GM23338 (cell line): ENCODE measurements around the gene FSIP1. TPM values are rescaled to one million over a fixed set of nuclear protein-coding genes. Genes with fewer than 3 reads are reported as not detected.

Experiments used
- ATAC-seq: fragments of 200-7000 bp; cut with Tn5 transposase; 3 replicates; pipeline ENCODE4 v1.9.1; 2020
- DNase-seq: peaks from one replicate; pipeline ENCODE4 v3.0.0-alpha.2; 2015; ENCODE audit warnings: low spot score
- H2AFZ ChIP-seq: fragments of 200-600 bp; sonication (generic); 2 replicates; pipeline ENCODE4 v1.8.0; 2016; ENCODE audit warnings: antibody characterized with exemption, mild to moderate bottlenecking, moderate library complexity
- H3F3A ChIP-seq: fragments of 200-600 bp; sonication (generic); replicated peaks from 2 replicates; pipeline ENCODE4 v1.8.0; 2017; ENCODE audit warnings: antibody characterized with exemption, mixed run types, low read depth
- H3K27ac ChIP-seq: fragments of 200-600 bp; sonication (generic); 2 replicates; pipeline ENCODE4 v1.6.1; 2016; ENCODE audit warnings: low read depth
- H3K27me3 ChIP-seq: fragments of 200-600 bp; sonication (generic); 2 replicates; pipeline ENCODE4 v1.8.0; 2016; ENCODE audit warnings: mild to moderate bottlenecking, mixed run types, moderate library complexity; ENCODE audit not compliant: insufficient read depth
- H3K36me3 ChIP-seq: fragments of 200-600 bp; sonication (generic); 2 replicates; pipeline ENCODE4 v1.8.0; 2016; ENCODE audit warnings: mild to moderate bottlenecking; ENCODE audit not compliant: insufficient read depth
- H3K4me1 ChIP-seq: fragments of 200-600 bp; sonication (generic); 2 replicates; pipeline ENCODE4 v1.8.0; 2016; ENCODE audit warnings: mild to moderate bottlenecking, moderate library complexity; ENCODE audit not compliant: insufficient read depth
- H3K4me2 ChIP-seq: fragments of 200-600 bp; sonication (generic); 2 replicates; pipeline ENCODE4 v1.7.1; 2017; ENCODE audit warnings: mixed run types
- H3K4me3 ChIP-seq: fragments of 200-600 bp; sonication (generic); 2 replicates; pipeline ENCODE4 v1.6.1; 2016; ENCODE audit warnings: mixed run types
- H3K79me2 ChIP-seq: fragments of 200-600 bp; sonication (generic); replicated peaks from 2 replicates; pipeline ENCODE4 v1.8.0; 2017; ENCODE audit warnings: mild to moderate bottlenecking; ENCODE audit not compliant: insufficient read depth
- H3K9me2 ChIP-seq: fragments of 200-600 bp; sonication (generic); 2 replicates; pipeline ENCODE4 v1.8.0; 2017; ENCODE audit not compliant: insufficient read depth
- H4K20me1 ChIP-seq: fragments of 200-600 bp; sonication (generic); replicated peaks from 2 replicates; pipeline ENCODE4 v1.8.0; 2017; ENCODE audit warnings: mild to moderate bottlenecking; ENCODE audit not compliant: insufficient read depth
- H3K27ac Mint-ChIP-seq: 2 replicates; pipeline ENCODE4 v1.8.0; 2020; ENCODE audit warnings: inconsistent platforms, mild to moderate bottlenecking, moderate library complexity, mixed read lengths
- H3K27me3 Mint-ChIP-seq: 3 replicates; pipeline ENCODE4 v1.8.0; 2022; ENCODE audit warnings: low read depth, mild to moderate bottlenecking, moderate library complexity, mixed read lengths, inconsistent platforms; ENCODE audit not compliant: insufficient read depth, poor library complexity
- H3K36me3 Mint-ChIP-seq: 3 replicates; pipeline ENCODE4 v1.8.0; 2021; ENCODE audit warnings: low read depth, mild to moderate bottlenecking, inconsistent platforms, moderate library complexity, mixed read lengths
- H3K4me1 Mint-ChIP-seq: 3 replicates; pipeline ENCODE4 v1.8.0; 2020; ENCODE audit warnings: mild to moderate bottlenecking, inconsistent platforms, mixed read lengths
- H3K4me3 Mint-ChIP-seq: 3 replicates; pipeline ENCODE4 v1.8.0; 2021; ENCODE audit warnings: moderate library complexity, mild to moderate bottlenecking, inconsistent platforms, mixed read lengths
- H3K9me3 Mint-ChIP-seq: 3 replicates; pipeline ENCODE4 v1.8.0; 2020; ENCODE audit warnings: moderate library complexity, mild to moderate bottlenecking, inconsistent platforms, mixed read lengths
- EZH2phosphoT487 ChIP-seq: fragments of 200-600 bp; sonication (generic); IDR thresholded peaks from one replicate; pipeline ENCODE4 v1.8.1; 2018; ENCODE audit warnings: antibody characterized with exemption; ENCODE audit not compliant: unreplicated experiment
- NANOG ChIP-seq: IDR thresholded peaks from 2 replicates; pipeline ENCODE4 v1.6.1; 2016; ENCODE audit warnings: antibody characterized with exemption, borderline replicate concordance
- STAT1 ChIP-seq: IDR thresholded peaks from one replicate; pipeline ENCODE4 v1.6.1; 2016; ENCODE audit warnings: antibody characterized with exemption; ENCODE audit not compliant: unreplicated experiment
- polyA plus RNA-seq: library from polyadenylated mRNA; unstranded; fragments of >200 nt; fragmentation: Nextera tagmentation; extraction: Ambion mirVana; gene quantifications from 2 replicates; pipeline ENCODE4 v1.2.1, GENCODE V29; 2016
- total RNA-seq: library from RNA; depleted of rRNA; stranded (reverse); fragments of >200 nt; shearing (Covaris generic); gene quantifications from 2 replicates; pipeline ENCODE4 v1.2.3, GENCODE V29; 2014
- TF ChIP-seq, protein P1 (sequence below): IDR thresholded peaks from one replicate; pipeline ENCODE4 v1.6.1; 2018; ENCODE audit warnings: antibody characterized with exemption; ENCODE audit not compliant: unreplicated experiment
- TF ChIP-seq, protein P2 (sequence below): IDR thresholded peaks from 2 replicates; pipeline ENCODE4 v1.6.1; 2016; ENCODE audit warnings: antibody characterized with exemption
- TF ChIP-seq, protein P3 (sequence below), 2 experiments: fragments of 200-600 bp in 1 of 2; sonication (generic) in 1 of 2; conservative IDR thresholded peaks; 2 replicates each; pipeline versions ENCODE4 v1.5.1 to v1.6.1; 2016 to 2017; ENCODE audit warnings: antibody characterized with exemption in 2 of 2, low read depth in 2 of 2, mild to moderate bottlenecking in 2 of 2, moderate library complexity in 1 of 2
- TF ChIP-seq, protein P4 (sequence below): fragments of 250-450 bp; sonication (Bioruptor Pico); IDR thresholded peaks from 2 replicates; pipeline ENCODE4 v1.5.0; 2020; ENCODE audit warnings: mild to moderate bottlenecking, moderate library complexity

FSIP1 gene
- total and polyA plus RNA-seq, 2 experiments from 2014 or later = 0.92 to 2.1 TPM

DNA sequence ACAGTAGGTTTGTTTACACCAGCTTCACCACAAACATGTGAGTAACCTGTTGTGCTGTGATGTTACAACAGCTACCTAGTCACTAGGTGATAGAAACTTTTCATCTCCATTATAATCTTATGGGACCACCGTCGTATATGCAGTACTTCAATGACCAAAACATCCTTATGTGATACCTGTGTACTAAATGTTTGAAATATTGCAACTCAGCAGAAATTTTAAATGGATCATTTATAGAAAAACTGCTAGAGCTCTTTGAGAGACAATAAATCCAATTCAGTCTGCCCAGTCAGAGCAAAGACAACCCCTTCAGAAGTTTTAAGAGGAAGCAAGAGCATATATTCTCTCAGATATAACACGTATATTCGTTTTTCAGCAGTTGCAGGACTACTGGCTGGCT lies 128.3 kb downstream of the FSIP1 start (continued):
- TF ChIP-seq, protein P1, sequence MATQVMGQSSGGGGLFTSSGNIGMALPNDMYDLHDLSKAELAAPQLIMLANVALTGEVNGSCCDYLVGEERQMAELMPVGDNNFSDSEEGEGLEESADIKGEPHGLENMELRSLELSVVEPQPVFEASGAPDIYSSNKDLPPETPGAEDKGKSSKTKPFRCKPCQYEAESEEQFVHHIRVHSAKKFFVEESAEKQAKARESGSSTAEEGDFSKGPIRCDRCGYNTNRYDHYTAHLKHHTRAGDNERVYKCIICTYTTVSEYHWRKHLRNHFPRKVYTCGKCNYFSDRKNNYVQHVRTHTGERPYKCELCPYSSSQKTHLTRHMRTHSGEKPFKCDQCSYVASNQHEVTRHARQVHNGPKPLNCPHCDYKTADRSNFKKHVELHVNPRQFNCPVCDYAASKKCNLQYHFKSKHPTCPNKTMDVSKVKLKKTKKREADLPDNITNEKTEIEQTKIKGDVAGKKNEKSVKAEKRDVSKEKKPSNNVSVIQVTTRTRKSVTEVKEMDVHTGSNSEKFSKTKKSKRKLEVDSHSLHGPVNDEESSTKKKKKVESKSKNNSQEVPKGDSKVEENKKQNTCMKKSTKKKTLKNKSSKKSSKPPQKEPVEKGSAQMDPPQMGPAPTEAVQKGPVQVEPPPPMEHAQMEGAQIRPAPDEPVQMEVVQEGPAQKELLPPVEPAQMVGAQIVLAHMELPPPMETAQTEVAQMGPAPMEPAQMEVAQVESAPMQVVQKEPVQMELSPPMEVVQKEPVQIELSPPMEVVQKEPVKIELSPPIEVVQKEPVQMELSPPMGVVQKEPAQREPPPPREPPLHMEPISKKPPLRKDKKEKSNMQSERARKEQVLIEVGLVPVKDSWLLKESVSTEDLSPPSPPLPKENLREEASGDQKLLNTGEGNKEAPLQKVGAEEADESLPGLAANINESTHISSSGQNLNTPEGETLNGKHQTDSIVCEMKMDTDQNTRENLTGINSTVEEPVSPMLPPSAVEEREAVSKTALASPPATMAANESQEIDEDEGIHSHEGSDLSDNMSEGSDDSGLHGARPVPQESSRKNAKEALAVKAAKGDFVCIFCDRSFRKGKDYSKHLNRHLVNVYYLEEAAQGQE = no peak
- TF ChIP-seq STAT1 = no peak
- TF ChIP-seq, protein P2, sequence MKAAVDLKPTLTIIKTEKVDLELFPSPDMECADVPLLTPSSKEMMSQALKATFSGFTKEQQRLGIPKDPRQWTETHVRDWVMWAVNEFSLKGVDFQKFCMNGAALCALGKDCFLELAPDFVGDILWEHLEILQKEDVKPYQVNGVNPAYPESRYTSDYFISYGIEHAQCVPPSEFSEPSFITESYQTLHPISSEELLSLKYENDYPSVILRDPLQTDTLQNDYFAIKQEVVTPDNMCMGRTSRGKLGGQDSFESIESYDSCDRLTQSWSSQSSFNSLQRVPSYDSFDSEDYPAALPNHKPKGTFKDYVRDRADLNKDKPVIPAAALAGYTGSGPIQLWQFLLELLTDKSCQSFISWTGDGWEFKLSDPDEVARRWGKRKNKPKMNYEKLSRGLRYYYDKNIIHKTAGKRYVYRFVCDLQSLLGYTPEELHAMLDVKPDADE = no peak

DNA sequence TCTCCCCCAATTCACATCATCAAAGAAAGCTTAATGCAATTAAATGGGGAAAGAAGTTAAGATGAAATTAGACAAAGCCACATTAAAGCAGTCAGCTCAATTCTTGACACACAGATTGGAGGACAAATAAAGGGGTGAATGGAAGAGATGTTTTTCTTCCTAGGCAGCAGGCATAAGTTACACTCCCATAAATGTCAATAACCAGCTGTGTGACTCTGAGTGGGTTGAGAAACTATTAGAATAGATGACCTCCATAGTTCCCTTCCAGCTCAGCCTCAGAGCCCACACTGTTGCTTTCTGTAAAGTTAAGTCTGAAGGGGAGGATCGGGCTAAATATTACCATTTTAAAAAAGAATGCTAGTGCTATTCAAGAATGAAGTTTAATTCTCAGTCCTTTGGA lies 130.8 kb downstream of the FSIP1 start:
- no peaks in the 10 kb centered on the region for H3K36me3 ChIP-seq
- H3K27me3 Mint-ChIP-seq = peaks cover 2% of the 10 kb centered on the region
- H3K79me2 ChIP-seq = no peaks in the 10 kb centered on the region
- H3K4me1 ChIP-seq = no peaks in the 10 kb centered on the region
- H3K9me2 ChIP-seq = peaks cover 2% of the 10 kb centered on the region; the same call in 1 of the 2 replicates
- no peak overlapping the region for H2AFZ ChIP-seq
- DNase-seq (no peak), ATAC-seq (no peak)
- no peaks in the 10 kb centered on the region for H3K36me3 Mint-ChIP-seq
- TF ChIP-seq, protein P3, sequence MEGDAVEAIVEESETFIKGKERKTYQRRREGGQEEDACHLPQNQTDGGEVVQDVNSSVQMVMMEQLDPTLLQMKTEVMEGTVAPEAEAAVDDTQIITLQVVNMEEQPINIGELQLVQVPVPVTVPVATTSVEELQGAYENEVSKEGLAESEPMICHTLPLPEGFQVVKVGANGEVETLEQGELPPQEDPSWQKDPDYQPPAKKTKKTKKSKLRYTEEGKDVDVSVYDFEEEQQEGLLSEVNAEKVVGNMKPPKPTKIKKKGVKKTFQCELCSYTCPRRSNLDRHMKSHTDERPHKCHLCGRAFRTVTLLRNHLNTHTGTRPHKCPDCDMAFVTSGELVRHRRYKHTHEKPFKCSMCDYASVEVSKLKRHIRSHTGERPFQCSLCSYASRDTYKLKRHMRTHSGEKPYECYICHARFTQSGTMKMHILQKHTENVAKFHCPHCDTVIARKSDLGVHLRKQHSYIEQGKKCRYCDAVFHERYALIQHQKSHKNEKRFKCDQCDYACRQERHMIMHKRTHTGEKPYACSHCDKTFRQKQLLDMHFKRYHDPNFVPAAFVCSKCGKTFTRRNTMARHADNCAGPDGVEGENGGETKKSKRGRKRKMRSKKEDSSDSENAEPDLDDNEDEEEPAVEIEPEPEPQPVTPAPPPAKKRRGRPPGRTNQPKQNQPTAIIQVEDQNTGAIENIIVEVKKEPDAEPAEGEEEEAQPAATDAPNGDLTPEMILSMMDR (conservative IDR thresholded peaks at IDR 0.05; ENCODE audit: low read depth in 2 of 2) = no peak
- no peaks in the 10 kb centered on the region; the same call in 1 of the 3 replicates for H3K4me1 Mint-ChIP-seq
- no peak overlapping the region for H3K27ac Mint-ChIP-seq
- no peak overlapping the region for H3K4me3 Mint-ChIP-seq
- H3F3A ChIP-seq = no peaks in the 10 kb centered on the region
- H3K4me2 ChIP-seq = no peak overlapping the region
- H3K4me3 ChIP-seq = no peak overlapping the region
- H4K20me1 ChIP-seq = no peaks in the 10 kb centered on the region
- H3K27ac ChIP-seq = no peak overlapping the region
- H3K9me3 Mint-ChIP-seq = no peaks in the 10 kb centered on the region
- no peaks in the 10 kb centered on the region for H3K27me3 ChIP-seq

DNA sequence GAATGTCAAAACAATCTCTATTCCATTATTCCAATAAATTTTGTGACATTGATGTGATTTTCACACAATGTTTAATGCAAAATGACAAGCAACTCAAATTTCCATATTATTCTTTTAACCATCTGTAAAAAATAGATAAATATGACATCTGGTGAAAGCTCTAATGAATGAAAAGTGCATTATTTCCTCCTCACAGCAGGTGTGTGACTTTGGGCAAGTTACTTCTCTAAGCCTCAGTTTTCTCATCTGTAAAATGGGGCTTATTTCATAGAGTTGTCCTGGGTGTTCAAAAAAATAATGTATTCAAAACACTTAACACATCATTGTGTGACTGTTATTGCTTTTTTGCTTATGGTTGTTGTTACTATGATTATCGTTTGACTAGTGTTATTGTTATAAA lies 131.3 kb downstream of the FSIP1 start:
- H3K4me3 Mint-ChIP-seq = no peak overlapping the region
- H3K4me1 Mint-ChIP-seq = no peaks in the 10 kb centered on the region; the same call in 1 of the 3 replicates
- H3K27ac Mint-ChIP-seq = no peak overlapping the region
- Histone ChIP-seq H3K79me2 (no peaks in the 10 kb centered on the region), H3K4me3 (no peak overlapping the region), H3K27me3 (no peaks in the 10 kb centered on the region), H3K36me3 (no peaks in the 10 kb centered on the region), H3K9me2 (no peaks in the 10 kb centered on the region; the same call in 1 of the 2 replicates), H3K4me1 (no peaks in the 10 kb centered on the region), H3K4me2 (no peak overlapping the region), H4K20me1 (no peaks in the 10 kb centered on the region), H3K27ac (no peak overlapping the region), H2AFZ (no peak overlapping the region), H3F3A (no peaks in the 10 kb centered on the region)
- H3K36me3 Mint-ChIP-seq = no peaks in the 10 kb centered on the region
- ATAC-seq = no peak
- H3K9me3 Mint-ChIP-seq = no peaks in the 10 kb centered on the region
- no peak for DNase-seq
- H3K27me3 Mint-ChIP-seq = peaks cover 2% of the 10 kb centered on the region
- TF ChIP-seq, protein P4, sequence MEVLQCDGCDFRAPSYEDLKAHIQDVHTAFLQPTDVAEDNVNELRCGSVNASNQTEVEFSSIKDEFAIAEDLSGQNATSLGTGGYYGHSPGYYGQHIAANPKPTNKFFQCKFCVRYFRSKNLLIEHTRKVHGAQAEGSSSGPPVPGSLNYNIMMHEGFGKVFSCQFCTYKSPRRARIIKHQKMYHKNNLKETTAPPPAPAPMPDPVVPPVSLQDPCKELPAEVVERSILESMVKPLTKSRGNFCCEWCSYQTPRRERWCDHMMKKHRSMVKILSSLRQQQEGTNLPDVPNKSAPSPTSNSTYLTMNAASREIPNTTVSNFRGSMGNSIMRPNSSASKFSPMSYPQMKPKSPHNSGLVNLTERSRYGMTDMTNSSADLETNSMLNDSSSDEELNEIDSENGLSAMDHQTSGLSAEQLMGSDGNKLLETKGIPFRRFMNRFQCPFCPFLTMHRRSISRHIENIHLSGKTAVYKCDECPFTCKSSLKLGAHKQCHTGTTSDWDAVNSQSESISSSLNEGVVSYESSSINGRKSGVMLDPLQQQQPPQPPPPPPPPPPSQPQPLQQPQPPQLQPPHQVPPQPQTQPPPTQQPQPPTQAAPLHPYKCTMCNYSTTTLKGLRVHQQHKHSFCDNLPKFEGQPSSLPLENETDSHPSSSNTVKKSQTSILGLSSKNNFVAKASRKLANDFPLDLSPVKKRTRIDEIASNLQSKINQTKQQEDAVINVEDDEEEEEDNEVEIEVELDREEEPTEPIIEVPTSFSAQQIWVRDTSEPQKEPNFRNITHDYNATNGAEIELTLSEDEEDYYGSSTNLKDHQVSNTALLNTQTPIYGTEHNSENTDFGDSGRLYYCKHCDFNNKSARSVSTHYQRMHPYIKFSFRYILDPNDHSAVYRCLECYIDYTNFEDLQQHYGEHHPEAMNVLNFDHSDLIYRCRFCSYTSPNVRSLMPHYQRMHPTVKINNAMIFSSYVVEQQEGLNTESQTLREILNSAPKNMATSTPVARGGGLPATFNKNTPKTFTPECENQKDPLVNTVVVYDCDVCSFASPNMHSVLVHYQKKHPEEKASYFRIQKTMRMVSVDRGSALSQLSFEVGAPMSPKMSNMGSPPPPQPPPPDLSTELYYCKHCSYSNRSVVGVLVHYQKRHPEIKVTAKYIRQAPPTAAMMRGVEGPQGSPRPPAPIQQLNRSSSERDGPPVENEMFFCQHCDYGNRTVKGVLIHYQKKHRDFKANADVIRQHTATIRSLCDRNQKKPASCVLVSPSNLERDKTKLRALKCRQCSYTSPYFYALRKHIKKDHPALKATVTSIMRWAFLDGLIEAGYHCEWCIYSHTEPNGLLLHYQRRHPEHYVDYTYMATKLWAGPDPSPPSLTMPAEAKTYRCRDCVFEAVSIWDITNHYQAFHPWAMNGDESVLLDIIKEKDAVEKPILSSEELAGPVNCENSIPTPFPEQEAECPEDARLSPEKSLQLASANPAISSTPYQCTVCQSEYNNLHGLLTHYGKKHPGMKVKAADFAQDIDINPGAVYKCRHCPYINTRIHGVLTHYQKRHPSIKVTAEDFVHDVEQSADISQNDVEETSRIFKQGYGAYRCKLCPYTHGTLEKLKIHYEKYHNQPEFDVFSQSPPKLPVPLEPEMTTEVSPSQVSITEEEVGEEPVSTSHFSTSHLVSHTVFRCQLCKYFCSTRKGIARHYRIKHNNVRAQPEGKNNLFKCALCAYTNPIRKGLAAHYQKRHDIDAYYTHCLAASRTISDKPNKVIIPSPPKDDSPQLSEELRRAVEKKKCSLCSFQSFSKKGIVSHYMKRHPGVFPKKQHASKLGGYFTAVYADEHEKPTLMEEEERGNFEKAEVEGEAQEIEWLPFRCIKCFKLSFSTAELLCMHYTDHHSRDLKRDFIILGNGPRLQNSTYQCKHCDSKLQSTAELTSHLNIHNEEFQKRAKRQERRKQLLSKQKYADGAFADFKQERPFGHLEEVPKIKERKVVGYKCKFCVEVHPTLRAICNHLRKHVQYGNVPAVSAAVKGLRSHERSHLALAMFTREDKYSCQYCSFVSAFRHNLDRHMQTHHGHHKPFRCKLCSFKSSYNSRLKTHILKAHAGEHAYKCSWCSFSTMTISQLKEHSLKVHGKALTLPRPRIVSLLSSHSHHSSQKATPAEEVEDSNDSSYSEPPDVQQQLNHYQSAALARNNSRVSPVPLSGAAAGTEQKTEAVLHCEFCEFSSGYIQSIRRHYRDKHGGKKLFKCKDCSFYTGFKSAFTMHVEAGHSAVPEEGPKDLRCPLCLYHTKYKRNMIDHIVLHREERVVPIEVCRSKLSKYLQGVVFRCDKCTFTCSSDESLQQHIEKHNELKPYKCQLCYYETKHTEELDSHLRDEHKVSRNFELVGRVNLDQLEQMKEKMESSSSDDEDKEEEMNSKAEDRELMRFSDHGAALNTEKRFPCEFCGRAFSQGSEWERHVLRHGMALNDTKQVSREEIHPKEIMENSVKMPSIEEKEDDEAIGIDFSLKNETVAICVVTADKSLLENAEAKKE (CRISPR knock-in tag) = no peak
- no peak for TF ChIP-seq EZH2phosphoT487
- no peak for TF ChIP-seq NANOG
- no peak for TF ChIP-seq STAT1
